HG03064 (cell line): ENCODE results near the gene POU5F1.

Experiments used
- ATAC-seq: cut with Tn5 transposase; IDR thresholded peaks from one replicate; pipeline ENCODE4 v1.9.1; 2021; ENCODE audit warnings: low read depth; ENCODE audit not compliant: unreplicated experiment

Gene POU5F1

GRCh38 chr6:31118178-31118577 lies 52.3 kb downstream of the POU5F1 start:
- no peak for ATAC-seq

GRCh38 chr6:31116661-31117385 lies 53.7 kb downstream of the POU5F1 start:
- no peak for ATAC-seq

GRCh38 chr6:31115941-31116560 lies 54.4 kb downstream of the POU5F1 start:
- no peak for ATAC-seq

GRCh38 chr6:31114970-31115849 lies 55.3 kb downstream of the POU5F1 start:
- ATAC-seq: no peak

GRCh38 chr6:31114541-31114878 lies 56.0 kb downstream of the POU5F1 start, which contains the start of gene PSORS1C1:
PSORS1C1 (plus strand) TSS chr6:31114800; CDS start chr6:31129633, 14,833 bp downstream.
- no peak for ATAC-seq
